Endothelial cell (in vitro differentiated cells): Measurements from ENCODE around the gene FOXC2. TPM values are rescaled to one million over a fixed set of nuclear protein-coding genes. Genes with fewer than 3 reads are reported as not detected.

Experiments used
- DNase-seq: peaks from one replicate; pipeline ENCODE4 v3.0.0; 2021; ENCODE audit warnings: low spot score
- H3K27ac Mint-ChIP-seq: one replicate; pipeline ENCODE4 v1.8.0; 2021; ENCODE audit warnings: mixed read lengths, inconsistent platforms; ENCODE audit not compliant: unreplicated experiment
- H3K27me3 Mint-ChIP-seq: one replicate; pipeline ENCODE4 v1.8.0; 2021; ENCODE audit warnings: mild to moderate bottlenecking, moderate library complexity, mixed read lengths, inconsistent platforms; ENCODE audit not compliant: unreplicated experiment
- H3K36me3 Mint-ChIP-seq: one replicate; pipeline ENCODE4 v1.8.0; 2021; ENCODE audit warnings: mild to moderate bottlenecking, low read depth, mixed read lengths, inconsistent platforms; ENCODE audit not compliant: unreplicated experiment
- H3K4me1 Mint-ChIP-seq: one replicate; pipeline ENCODE4 v1.8.0; 2021; ENCODE audit warnings: mild to moderate bottlenecking, mixed read lengths, inconsistent platforms; ENCODE audit not compliant: unreplicated experiment
- H3K4me3 Mint-ChIP-seq: one replicate; pipeline ENCODE4 v1.8.0; 2021; ENCODE audit warnings: mild to moderate bottlenecking, mixed read lengths, inconsistent platforms; ENCODE audit not compliant: unreplicated experiment
- H3K9me3 Mint-ChIP-seq: one replicate; pipeline ENCODE4 v1.8.0; 2021; ENCODE audit warnings: mixed read lengths, inconsistent platforms; ENCODE audit not compliant: unreplicated experiment
- CTCF ChIP-seq: fragments of 200-600 bp; sonication (generic); IDR thresholded peaks from one replicate; pipeline ENCODE4 v1.5.0; 2021; ENCODE audit warnings: antibody characterized with exemption; ENCODE audit not compliant: unreplicated experiment
- total RNA-seq: library from RNA; stranded (reverse); fragmentation: NEBNext Ultra II Directional; extraction: Animal tissue kit (Norgen Biotek cat#: 25700); gene quantifications from one replicate; pipeline ENCODE4 v1.2.1, GENCODE V29; 2021; ENCODE audit not compliant: unreplicated experiment

FOXC2 gene
- total RNA-seq, 1 donor from 2014 or later = 16.3 TPM

- Mint-ChIP-seq H3K4me3 (no peak overlapping the region), H3K9me3 (no peaks in the 10 kb centered on the region), H3K36me3 (peaks cover 27% of the 10 kb centered on the region)
Measured at GRCh38 chr16:86538196-86538780, 28.3 kb upstream of the FOXC2 start.

GRCh38 chr16:86540894-86541293, 25.7 kb upstream of the FOXC2 start:
- no peak for TF ChIP-seq CTCF
- no peaks in the 10 kb centered on the region for H3K9me3 Mint-ChIP-seq

More at GRCh38 chr16:86538196-86538780, 28.3 kb upstream of the FOXC2 start:
- DNase-seq = no peak
- TF ChIP-seq CTCF = no peak
- Mint-ChIP-seq H3K27me3 (peaks cover 2% of the 10 kb centered on the region), H3K4me1 (no peaks in the 10 kb centered on the region), H3K27ac (no peak overlapping the region)

GRCh38 chr16:86541560-86541959, 25.1 kb upstream of the FOXC2 start:
- no peak for DNase-seq
- Mint-ChIP-seq H3K36me3 (peaks cover 33% of the 10 kb centered on the region), H3K9me3 (no peaks in the 10 kb centered on the region), H3K27ac (no peak overlapping the region), H3K4me3 (no peak overlapping the region), H3K4me1 (no peaks in the 10 kb centered on the region), H3K27me3 (peaks cover 3% of the 10 kb centered on the region)
- no peak for TF ChIP-seq CTCF

More at GRCh38 chr16:86540894-86541293, 25.7 kb upstream of the FOXC2 start:
- peaks cover 3% of the 10 kb centered on the region for H3K27me3 Mint-ChIP-seq
- no peak overlapping the region for H3K27ac Mint-ChIP-seq
- DNase-seq = no peak
- H3K4me1 Mint-ChIP-seq = no peaks in the 10 kb centered on the region
- no peak overlapping the region for H3K4me3 Mint-ChIP-seq
- H3K36me3 Mint-ChIP-seq = peaks cover 39% of the 10 kb centered on the region

- Mint-ChIP-seq H3K9me3 (no peaks in the 10 kb centered on the region), H3K27ac (no peak overlapping the region), H3K4me1 (no peaks in the 10 kb centered on the region), H3K4me3 (no peak overlapping the region), H3K27me3 (peaks cover 3% of the 10 kb centered on the region), H3K36me3 (peaks cover 33% of the 10 kb centered on the region)
- no peak for DNase-seq
- TF ChIP-seq CTCF = no peak
Measured at GRCh38 chr16:86542756-86543750, 23.6 kb upstream of the FOXC2 start.

- H3K9me3 Mint-ChIP-seq = no peaks in the 10 kb centered on the region
- peaks cover 1% of the 10 kb centered on the region for H3K27me3 Mint-ChIP-seq
- H3K4me3 Mint-ChIP-seq = peak overlapping the region; percentile 25
- peaks cover 26% of the 10 kb centered on the region for H3K36me3 Mint-ChIP-seq
- no peak overlapping the region for H3K27ac Mint-ChIP-seq
- H3K4me1 Mint-ChIP-seq = no peaks in the 10 kb centered on the region
- no peak for DNase-seq
- no peak for TF ChIP-seq CTCF
Measured at GRCh38 chr16:86545481-86545880, 21.1 kb upstream of the FOXC2 start.
